Activated CD4-positive, alpha-beta T cell treated with anti-CD3 and anti-CD28 coated beads for 36 hours (primary cell): Measurements from ENCODE around the gene RAP1B. TPM values are rescaled to one million over a fixed set of nuclear protein-coding genes. Genes with fewer than 3 reads are reported as not detected.
"Not testable (repeated sequence)": the region's sequence is repeated elsewhere in the genome, so short reads cannot be mapped to it uniquely, and the experiment has no call there.

ENCODE experiments used
- ATAC-seq: fragments of 200-7000 bp; cut with Tn5 transposase; one replicate; pipeline ENCODE4 v1.10.0; 2021; ENCODE audit warnings: mild to moderate bottlenecking, moderate library complexity
- CTCF ChIA-PET: fragments of 350-600 bp; sonication (Branson Sonifier 250); formaldehyde crosslinking; loops from one replicate; lab custom pipeline; 2021; ENCODE audit warnings: antibody characterized with exemption; lab: Charles Lee
- POLR2A ChIA-PET: fragments of 350-600 bp; sonication (Branson Sonifier 250); formaldehyde crosslinking; loops from one replicate; lab custom pipeline; 2021; ENCODE audit warnings: antibody characterized with exemption, inconsistent platforms; lab: Charles Lee
- DNase-seq: peaks from one replicate; pipeline ENCODE4 v3.0.0-alpha.2; 2020
- H3K27ac Mint-ChIP-seq: one replicate; pipeline ENCODE4 v1.8.0; 2021; ENCODE audit warnings: mixed read lengths
- H3K27me3 Mint-ChIP-seq: one replicate; pipeline ENCODE4 v1.8.0; 2021; ENCODE audit warnings: mixed read lengths
- H3K36me3 Mint-ChIP-seq: one replicate; pipeline ENCODE4 v1.8.0; 2021; ENCODE audit warnings: low read depth, mixed read lengths
- H3K4me1 Mint-ChIP-seq: one replicate; pipeline ENCODE4 v1.8.0; 2021; ENCODE audit warnings: mixed read lengths
- H3K4me3 Mint-ChIP-seq: one replicate; pipeline ENCODE4 v1.8.0; 2021; ENCODE audit warnings: mild to moderate bottlenecking, moderate library complexity, mixed read lengths
- H3K9me3 Mint-ChIP-seq: one replicate; pipeline ENCODE4 v1.8.0; 2021; ENCODE audit warnings: low read depth, mixed read lengths
- intact Hi-C, 2 experiments: fragments of 100-400 bp; cut with DNase I in 1 of 2; cut with micrococcal nuclease in 1 of 2; formaldehyde crosslinking; loops; one replicate each; pipeline versions ENCODE4 v1.14.2 to v1.15.1; 2022 to 2024; cut with DNase I, micrococcal nuclease
- total RNA-seq, 2 experiments: library from RNA; stranded (reverse); gene quantifications; one replicate each; pipeline ENCODE4 v1.2.3, GENCODE V29; 2021

RAP1B gene
- total RNA-seq, 2 experiments from 2014 or later = 174 to 242 TPM

GRCh38 chr12:68647507-68647906 is 36.8 kb downstream of the RAP1B start:
- no peaks in the 10 kb centered on the region for H3K9me3 Mint-ChIP-seq
- DNase-seq = no peak
- H3K27me3 Mint-ChIP-seq = no peaks in the 10 kb centered on the region
- H3K4me1 Mint-ChIP-seq = peaks cover 52% of the 10 kb centered on the region
- no peak for ATAC-seq
- intact Hi-C loops = loop anchor here in 1 of 2 experiments (5.0 kb wide), 1 partner anchor 35 kb away; the partner anchor contains the start of gene RAP1B
- H3K4me3 Mint-ChIP-seq = no peak overlapping the region
- ChIA-PET POLR2A (no interaction called here), CTCF (interaction anchor here (0.7 kb wide), 1 partner anchor 19 kb away, joined by 3 read pairs; no protein-coding TSS in a partner anchor)
- H3K27ac Mint-ChIP-seq = no peak overlapping the region
- H3K36me3 Mint-ChIP-seq = peaks cover 34% of the 10 kb centered on the region

DNA sequence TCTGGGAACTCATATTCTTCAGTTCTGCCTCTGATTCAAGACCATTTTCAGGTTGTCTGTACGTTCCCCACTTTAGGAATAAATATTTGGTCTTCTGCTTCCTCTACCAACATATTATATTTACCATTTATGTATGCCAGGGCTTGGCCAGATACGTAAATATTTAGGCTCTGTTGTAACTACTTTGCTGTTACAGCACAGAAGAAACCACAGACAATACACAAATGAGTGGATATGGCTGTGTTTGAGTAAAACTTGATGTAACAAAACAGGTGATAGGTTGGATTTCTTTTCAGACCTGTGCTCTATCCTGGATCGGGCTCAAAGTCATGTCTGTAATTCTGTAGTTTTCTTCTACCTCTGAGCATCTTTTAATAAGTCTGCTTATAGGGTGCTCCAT is 37.5 kb downstream of the RAP1B start:
- Mint-ChIP-seq H3K27me3 (no peaks in the 10 kb centered on the region), H3K9me3 (no peaks in the 10 kb centered on the region), H3K4me1 (peaks cover 46% of the 10 kb centered on the region), H3K4me3 (no peak overlapping the region), H3K27ac (peak overlapping the region; percentile 42), H3K36me3 (peaks cover 32% of the 10 kb centered on the region)
- DNase-seq = no peak
- intact Hi-C loops = loop anchor here in 1 of 2 experiments (5.0 kb wide), 1 partner anchor 36 kb away; the partner anchor contains the start of gene RAP1B
- CTCF ChIA-PET = interaction anchor here (0.7 to 1.2 kb wide), 2 partner anchors 21 to 27 kb away, joined by 3 to 5 read pairs; no protein-coding TSS in a partner anchor
- POLR2A ChIA-PET = no interaction called here
- peak; percentile 94 for ATAC-seq

GRCh38 chr12:68665016-68665569 is 54.4 kb downstream of the RAP1B start:
- CTCF ChIA-PET = no interaction called here
- peak overlapping the region; percentile 12 for H3K27ac Mint-ChIP-seq
- peaks cover 20% of the 10 kb centered on the region for H3K36me3 Mint-ChIP-seq
- peaks cover 25% of the 10 kb centered on the region for H3K4me1 Mint-ChIP-seq
- H3K4me3 Mint-ChIP-seq = no peak overlapping the region
- H3K9me3 Mint-ChIP-seq = no peaks in the 10 kb centered on the region
- H3K27me3 Mint-ChIP-seq = no peaks in the 10 kb centered on the region
- intact Hi-C loops = no loop called here
- POLR2A ChIA-PET = no interaction called here
- ATAC-seq (peak; percentile 15), DNase-seq (no peak)

- H3K4me1 Mint-ChIP-seq = peaks cover 31% of the 10 kb centered on the region
- no peak overlapping the region for H3K27ac Mint-ChIP-seq
- no peaks in the 10 kb centered on the region for H3K9me3 Mint-ChIP-seq
- intact Hi-C loops = no loop called here
- H3K36me3 Mint-ChIP-seq = peaks cover 10% of the 10 kb centered on the region
- H3K27me3 Mint-ChIP-seq = no peaks in the 10 kb centered on the region
- H3K4me3 Mint-ChIP-seq = no peak overlapping the region
- ATAC-seq = no peak
- POLR2A ChIA-PET = no interaction called here
- CTCF ChIA-PET = interaction anchor here (0.7 to 0.8 kb wide), 3 partner anchors 23 to 621 kb away, joined by 3 to 5 read pairs (median 3); no protein-coding TSS in a partner anchor
- DNase-seq = no peak
Observed at GRCh38 chr12:68667291-68667690, 56.6 kb downstream of the RAP1B start.

DNA sequence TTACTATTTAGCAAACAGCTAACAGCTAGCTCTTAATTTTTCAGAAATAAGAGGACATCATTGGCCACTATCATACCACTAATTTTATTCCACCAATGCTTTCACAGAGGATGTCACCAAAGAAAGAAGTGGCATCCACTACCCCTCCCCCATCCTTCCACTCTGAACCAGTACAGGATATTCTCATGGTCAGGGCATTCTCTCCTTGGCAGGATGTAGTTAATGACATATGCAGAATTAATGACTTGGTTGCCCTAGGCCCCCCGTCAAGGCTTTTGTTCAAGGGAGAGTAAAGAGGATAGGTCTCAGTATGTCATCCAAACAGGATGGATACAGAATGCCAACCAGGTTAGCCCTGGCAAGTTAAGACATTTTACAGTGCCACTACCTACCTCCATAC is 57.2 kb downstream of the RAP1B start:
- DNase-seq (no peak), ATAC-seq (peak; percentile 28)
- intact Hi-C loops = no loop called here
- POLR2A ChIA-PET = interaction anchor here (0.5 kb wide), 1 partner anchor 76 kb away, joined by 4 read pairs; no protein-coding TSS in a partner anchor
- H3K4me1 Mint-ChIP-seq = peaks cover 31% of the 10 kb centered on the region
- no peaks in the 10 kb centered on the region for H3K9me3 Mint-ChIP-seq
- no peak overlapping the region for H3K27ac Mint-ChIP-seq
- CTCF ChIA-PET = interaction anchor here (0.7 to 0.8 kb wide), 2 partner anchors 23 to 325 kb away, joined by 3 to 5 read pairs; no protein-coding TSS in a partner anchor
- H3K27me3 Mint-ChIP-seq = no peaks in the 10 kb centered on the region
- peaks cover 7% of the 10 kb centered on the region for H3K36me3 Mint-ChIP-seq
- no peak overlapping the region for H3K4me3 Mint-ChIP-seq

DNA sequence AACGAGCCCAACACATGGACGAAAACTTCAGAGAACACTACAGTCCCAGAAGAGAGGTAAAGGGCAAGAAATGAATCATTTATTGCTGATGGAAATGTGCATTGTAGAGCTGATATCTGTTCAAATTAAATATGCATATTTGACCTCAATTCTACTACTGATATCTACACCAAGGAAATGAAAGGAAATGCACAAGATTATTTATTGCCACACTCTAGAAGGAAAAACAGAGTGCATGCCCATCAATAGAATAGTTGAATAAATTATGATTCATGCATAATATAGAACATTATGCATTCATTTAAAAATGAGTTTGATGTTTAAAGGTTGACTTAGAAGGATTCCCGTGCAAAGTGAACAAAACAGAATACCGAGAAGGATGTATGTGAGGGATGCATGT is 60.5 kb downstream of the RAP1B start:
- peaks cover 49% of the 10 kb centered on the region for H3K4me1 Mint-ChIP-seq
- intact Hi-C loops = no loop called here
- no peaks in the 10 kb centered on the region for H3K27me3 Mint-ChIP-seq
- no peak overlapping the region for H3K4me3 Mint-ChIP-seq
- ChIA-PET CTCF (no interaction called here), POLR2A (no interaction called here)
- no peak for ATAC-seq
- no peak for DNase-seq
- H3K36me3 Mint-ChIP-seq = no peaks in the 10 kb centered on the region
- H3K9me3 Mint-ChIP-seq = no peaks in the 10 kb centered on the region
- H3K27ac Mint-ChIP-seq = no peak overlapping the region

DNA sequence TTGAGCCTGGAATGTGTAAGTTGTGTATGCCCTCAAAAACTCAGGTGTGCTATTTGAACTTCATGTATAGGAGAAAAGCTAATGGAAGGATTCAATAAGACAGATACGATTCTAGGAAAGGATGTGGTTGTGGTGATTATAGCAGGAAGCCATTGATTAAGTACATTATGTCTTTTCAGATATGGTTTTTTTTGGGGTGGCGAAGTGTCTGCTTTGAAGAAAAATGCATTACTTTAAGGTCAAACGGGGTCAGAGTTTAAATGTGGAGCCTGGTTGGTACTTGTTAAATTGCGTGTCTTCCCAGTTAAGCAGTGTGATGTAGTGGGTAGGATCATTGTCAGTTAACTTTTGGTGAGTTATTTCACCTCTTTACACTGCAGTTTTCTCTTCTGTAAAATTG is 63.1 kb downstream of the RAP1B start:
- DNase-seq = no peak
- ChIA-PET POLR2A (no interaction called here), CTCF (interaction anchor here (1.2 kb wide), 1 partner anchor 15 kb away, joined by 5 read pairs; no protein-coding TSS in a partner anchor)
- Mint-ChIP-seq H3K27ac (peak overlapping the region; percentile 89), H3K36me3 (no peaks in the 10 kb centered on the region), H3K27me3 (no peaks in the 10 kb centered on the region), H3K4me3 (peak overlapping the region; percentile 10), H3K4me1 (peaks cover 43% of the 10 kb centered on the region), H3K9me3 (no peaks in the 10 kb centered on the region)
- ATAC-seq = peak; percentile 63
- intact Hi-C loops = no loop called here

DNA sequence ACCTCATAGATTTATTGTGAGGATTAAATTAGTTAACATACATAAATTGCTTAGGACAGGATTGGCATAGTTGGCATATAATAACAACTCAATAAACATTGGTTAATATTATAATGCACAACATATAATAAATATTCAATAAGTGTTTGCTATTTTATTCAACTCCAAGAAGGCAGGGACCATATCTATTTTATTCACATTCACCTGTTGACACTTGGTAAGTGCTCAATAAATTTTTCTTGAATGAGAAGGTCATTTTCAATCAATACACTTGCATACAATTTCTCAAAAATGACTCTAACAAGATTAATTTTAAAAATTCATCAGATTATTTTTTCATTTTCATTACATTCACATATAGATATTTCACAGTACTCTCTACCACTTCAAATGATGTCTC is 63.7 kb downstream of the RAP1B start:
- Mint-ChIP-seq H3K36me3 (no peaks in the 10 kb centered on the region), H3K27me3 (no peaks in the 10 kb centered on the region), H3K4me1 (peaks cover 45% of the 10 kb centered on the region), H3K4me3 (peak overlapping the region; percentile 10), H3K27ac (no peak overlapping the region), H3K9me3 (no peaks in the 10 kb centered on the region)
- intact Hi-C loops = no loop called here
- POLR2A ChIA-PET = no interaction called here
- ATAC-seq (no peak), DNase-seq (no peak)
- CTCF ChIA-PET = interaction anchor here (1.0 kb wide), 1 partner anchor 10 kb away, joined by 4 read pairs; no protein-coding TSS in a partner anchor

- no peaks in the 10 kb centered on the region for H3K27me3 Mint-ChIP-seq
- DNase-seq = peak; percentile 73
- ChIA-PET POLR2A (no interaction called here), CTCF (interaction anchor here (1.0 kb wide), 1 partner anchor 10 kb away, joined by 4 read pairs; no protein-coding TSS in a partner anchor)
- H3K36me3 Mint-ChIP-seq = no peaks in the 10 kb centered on the region
- intact Hi-C loops = loop anchor here in 1 of 2 experiments (1.0 kb wide), 1 partner anchor 11 kb away; the partner anchor contains the start of gene NUP107
- peak; percentile 78 for ATAC-seq
- no peaks in the 10 kb centered on the region for H3K9me3 Mint-ChIP-seq
- H3K4me3 Mint-ChIP-seq = peak overlapping the region; percentile 41
- peaks cover 48% of the 10 kb centered on the region for H3K4me1 Mint-ChIP-seq
- peak overlapping the region; percentile 89 for H3K27ac Mint-ChIP-seq
Observed at GRCh38 chr12:68675101-68675842, 64.6 kb downstream of the RAP1B start.

DNA sequence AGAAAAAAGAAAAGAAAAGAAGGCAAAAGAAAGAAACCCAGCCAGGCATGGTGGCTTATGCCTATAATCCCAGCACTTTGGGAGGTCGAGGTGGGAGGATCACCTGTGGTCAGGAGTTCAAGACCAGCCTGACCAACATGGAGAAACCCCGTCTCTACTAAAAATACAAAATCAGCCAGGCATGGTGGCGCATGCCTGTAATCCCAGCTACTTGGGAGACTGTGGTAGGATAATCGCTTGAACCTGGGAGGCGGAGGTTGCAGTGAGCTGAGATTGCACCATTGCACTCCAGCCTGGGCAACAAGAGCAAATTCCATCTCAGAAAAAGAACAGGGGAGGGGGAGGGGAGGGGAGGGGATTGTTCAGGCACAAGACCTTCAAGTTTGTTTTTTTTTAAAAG is 66.2 kb downstream of the RAP1B start:
- H3K27ac Mint-ChIP-seq, H3K9me3 Mint-ChIP-seq, ATAC-seq, DNase-seq, H3K36me3 Mint-ChIP-seq, H3K27me3 Mint-ChIP-seq, H3K4me3 Mint-ChIP-seq, intact Hi-C loops: not testable (repeated sequence)
- POLR2A ChIA-PET = interaction anchor here (0.6 kb wide), 1 partner anchor 57 kb away, joined by 4 read pairs; no protein-coding TSS in a partner anchor
- CTCF ChIA-PET = interaction anchor here (0.6 kb wide), 3 partner anchors 11 to 16 kb away, joined by 3 to 5 read pairs (median 4); no protein-coding TSS in a partner anchor
- peaks cover 43% of the 10 kb centered on the region for H3K4me1 Mint-ChIP-seq

GRCh38 chr12:68686262-68686594 is 75.5 kb downstream of the RAP1B start:
- ATAC-seq (peak; percentile 7), DNase-seq (no peak)
- POLR2A ChIA-PET = no interaction called here
- Mint-ChIP-seq H3K9me3 (no peaks in the 10 kb centered on the region), H3K4me1 (peaks cover 34% of the 10 kb centered on the region), H3K4me3 (peak overlapping the region; percentile 89), H3K36me3 (peaks cover 28% of the 10 kb centered on the region), H3K27ac (peak overlapping the region; percentile 97), H3K27me3 (no peaks in the 10 kb centered on the region)
- CTCF ChIA-PET = interaction anchor here (0.7 to 1.0 kb wide), 2 partner anchors 9 to 327 kb away, joined by 3 to 5 read pairs; no protein-coding TSS in a partner anchor
- intact Hi-C loops = loop anchor here (1.0 to 10.0 kb wide), 15 partner anchors 11 to 1053 kb away; partner anchors contain the start of genes MDM1 (in 2 of the 2), RAP1B (in 2 of the 2), IL26 (in 1 of the 2) and MDM2 (in 1 of the 2)
